ENCODE data around the gene PRMT9.

The PRMT9 gene

DNA sequence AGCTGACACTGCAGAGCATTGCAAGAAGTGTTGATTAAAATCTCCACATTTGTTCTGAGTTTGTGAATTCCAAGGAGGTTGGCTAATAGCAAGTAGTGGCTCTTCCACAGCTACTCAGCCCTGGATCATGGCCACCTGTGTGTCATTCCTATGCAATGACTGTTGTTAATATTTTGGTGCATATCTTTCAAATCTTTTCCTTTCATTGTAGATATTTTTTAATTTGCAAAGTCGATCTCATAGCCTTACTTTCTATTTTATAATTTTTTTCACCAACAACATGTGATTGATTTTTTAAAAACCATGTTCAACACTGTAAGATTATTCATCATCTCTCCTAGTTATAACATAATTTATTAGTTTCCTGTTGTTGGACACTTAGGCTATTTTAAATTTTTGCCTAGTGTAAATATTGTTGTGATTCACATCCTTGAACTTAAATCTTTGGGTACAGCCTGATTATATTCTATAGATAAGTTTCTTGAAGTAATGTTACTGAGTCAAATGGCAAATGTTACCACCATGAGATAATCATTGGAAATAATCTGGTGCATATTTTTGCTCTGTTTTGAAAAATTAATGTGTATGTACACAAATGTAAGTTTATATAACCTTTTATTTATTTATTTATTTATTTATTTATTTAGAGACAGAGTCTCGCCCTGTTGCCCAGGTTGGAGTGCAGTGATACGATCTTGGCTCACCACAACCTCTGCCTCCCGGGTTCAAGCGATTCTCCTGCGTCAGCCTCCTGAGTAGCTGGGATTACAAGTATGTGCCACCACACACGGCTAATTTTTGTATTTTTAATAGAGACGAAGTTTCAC, 30.8 kb upstream of the PRMT9 start:
- Histone ChIP-seq H3K9ac (ENCODE audit: low read length) (no peak overlapping the region), H3K4me1 (ENCODE audit: insufficient read depth, low read length) (no peaks in the 10 kb centered on the region), H3K36me3 (ENCODE audit: insufficient read depth, low read length) (no peaks in the 10 kb centered on the region), H3K27me3 (ENCODE audit: control insufficient read depth in 1 of 2, insufficient read depth in 2 of 2, low read length in 2 of 2) (no peaks in the 10 kb centered on the region), H3K4me3 (ENCODE audit: low read depth in 1 of 2, low read length in 2 of 2) (no peak overlapping the region), H3K27ac (ENCODE audit: low read depth, low read length) (no peak overlapping the region), H3K9me3 (ENCODE audit: low read length) (no peaks in the 10 kb centered on the region)

DNA sequence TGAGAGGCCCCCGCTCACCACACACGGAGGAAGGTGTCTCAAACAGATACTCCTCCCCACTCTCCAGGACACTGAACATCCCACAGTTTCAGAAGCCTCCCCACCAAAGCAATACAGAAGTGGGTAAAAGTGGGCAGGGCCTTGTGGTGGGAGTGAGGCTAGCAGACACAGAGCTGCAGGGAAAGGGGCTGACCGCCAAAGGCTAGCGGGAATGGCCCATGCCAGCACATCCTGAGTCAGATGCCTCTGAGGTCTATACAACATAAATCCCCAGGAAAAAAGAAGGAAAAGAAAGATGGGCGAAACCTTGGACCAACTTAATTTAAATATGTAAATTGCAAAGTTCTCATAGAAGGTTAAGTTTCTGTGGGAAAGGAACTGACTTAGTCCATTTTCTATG, 26.0 kb upstream of the PRMT9 start:
- H3K36me3 ChIP-seq (ENCODE audit: insufficient read depth, low read length) = no peaks in the 10 kb centered on the region
- no peaks in the 10 kb centered on the region for H3K27me3 ChIP-seq (ENCODE audit: control insufficient read depth in 1 of 2, insufficient read depth in 2 of 2, low read length in 2 of 2)
- no peaks in the 10 kb centered on the region for H3K4me1 ChIP-seq (ENCODE audit: insufficient read depth, low read length)
- no peaks in the 10 kb centered on the region for H3K9me3 ChIP-seq (ENCODE audit: low read length)
- H3K9ac ChIP-seq (ENCODE audit: low read length) = no peak overlapping the region
- H3K4me3 ChIP-seq (ENCODE audit: low read depth in 1 of 2, low read length in 2 of 2) = no peak overlapping the region
- no peak overlapping the region for H3K27ac ChIP-seq (ENCODE audit: low read depth, low read length)

DNA sequence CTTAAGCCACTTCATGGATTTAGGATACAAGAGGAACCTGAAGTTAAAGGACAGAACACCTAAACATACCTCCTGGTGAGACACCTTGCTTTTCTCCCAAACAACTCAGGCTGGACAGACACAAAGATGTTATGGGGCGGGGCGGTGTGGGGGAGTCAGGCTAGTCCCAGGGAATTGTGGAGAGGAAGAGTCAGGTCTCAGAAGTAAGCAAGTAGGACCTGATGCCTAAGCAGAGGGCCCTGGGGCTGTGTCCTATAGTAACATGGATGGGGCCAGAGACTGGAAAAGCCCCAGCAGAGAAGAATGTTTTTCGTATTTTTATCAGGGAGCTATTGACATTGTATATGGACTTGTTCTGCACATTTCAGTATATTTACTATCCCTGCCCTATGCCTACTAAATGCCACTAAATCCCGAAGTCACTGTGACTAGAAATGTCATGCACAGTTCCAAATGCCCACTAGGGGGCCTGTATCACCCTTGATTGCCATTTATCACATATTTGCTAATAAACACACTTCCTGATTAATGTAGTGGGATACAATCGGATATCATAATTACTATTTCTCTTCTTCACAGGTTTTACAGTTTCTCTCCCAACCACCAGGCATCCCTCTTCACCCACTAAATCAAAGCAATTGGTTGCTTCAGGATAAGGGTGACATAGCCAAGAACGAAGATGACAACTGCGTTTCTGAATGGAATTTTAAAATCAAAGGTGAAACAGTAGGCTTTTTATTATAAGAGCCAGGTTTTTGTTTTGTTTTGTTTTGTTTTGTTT, 24.1 kb upstream of the PRMT9 start:
- H3K9ac ChIP-seq (ENCODE audit: low read length) = no peak overlapping the region
- H3K36me3 ChIP-seq (ENCODE audit: insufficient read depth, low read length) = no peaks in the 10 kb centered on the region
- no peak overlapping the region for H3K27ac ChIP-seq (ENCODE audit: low read depth, low read length)
- H3K4me1 ChIP-seq (ENCODE audit: insufficient read depth, low read length) = no peaks in the 10 kb centered on the region
- no peaks in the 10 kb centered on the region for H3K27me3 ChIP-seq (ENCODE audit: control insufficient read depth in 1 of 2, insufficient read depth in 2 of 2, low read length in 2 of 2)
- H3K4me3 ChIP-seq (ENCODE audit: low read depth in 1 of 2, low read length in 2 of 2) = no peak overlapping the region
- no peaks in the 10 kb centered on the region for H3K9me3 ChIP-seq (ENCODE audit: low read length)

DNA sequence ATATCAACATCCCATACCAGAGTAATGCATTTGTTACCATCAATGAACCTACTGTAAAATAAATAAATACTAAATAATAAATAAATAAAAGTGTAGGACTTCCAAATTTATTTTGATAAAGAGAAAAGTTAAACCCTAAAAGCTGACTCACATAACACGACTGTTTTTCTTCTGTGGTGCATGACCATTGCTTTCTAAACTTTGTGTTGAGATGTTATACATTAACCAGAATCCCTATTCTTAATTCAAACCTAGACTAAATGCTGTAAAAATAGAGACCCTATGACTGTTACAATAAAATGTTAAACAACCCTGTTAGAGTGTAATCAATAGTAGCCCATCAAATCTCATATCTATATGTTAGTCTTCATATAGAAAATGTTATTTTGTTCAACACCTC, 20.9 kb upstream of the PRMT9 start:
- no peak overlapping the region for H3K9ac ChIP-seq (ENCODE audit: low read length)
- H3K27me3 ChIP-seq (ENCODE audit: control insufficient read depth in 1 of 2, insufficient read depth in 2 of 2, low read length in 2 of 2) = no peaks in the 10 kb centered on the region
- H3K4me3 ChIP-seq (ENCODE audit: low read depth in 1 of 2, low read length in 2 of 2) = no peak overlapping the region
- H3K27ac ChIP-seq (ENCODE audit: low read depth, low read length) = no peak overlapping the region
- H3K4me1 ChIP-seq (ENCODE audit: insufficient read depth, low read length) = no peaks in the 10 kb centered on the region
- no peaks in the 10 kb centered on the region for H3K9me3 ChIP-seq (ENCODE audit: low read length)
- no peaks in the 10 kb centered on the region for H3K36me3 ChIP-seq (ENCODE audit: insufficient read depth, low read length)

DNA sequence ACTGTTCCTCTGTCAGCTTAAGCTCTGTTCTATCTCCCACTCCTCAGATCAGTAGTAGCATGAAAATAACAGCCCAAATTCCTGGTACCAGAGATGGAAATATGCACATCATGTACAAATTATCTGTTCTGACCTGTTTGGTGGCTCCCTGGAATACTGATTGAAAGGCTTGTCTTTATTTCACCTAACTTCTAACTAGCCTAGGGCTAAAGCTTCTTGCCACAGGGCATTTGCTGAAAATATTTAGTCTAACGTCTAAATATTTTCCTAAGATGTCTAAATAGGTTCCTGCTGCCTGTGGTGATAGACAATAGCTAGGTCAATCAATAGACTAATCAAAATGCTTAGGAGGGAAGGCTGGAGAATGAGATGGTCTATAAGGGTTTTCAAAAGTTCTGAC, 12.9 kb upstream of the PRMT9 start:
- Histone ChIP-seq H3K9ac (ENCODE audit: low read length) (no peak overlapping the region), H3K27me3 (ENCODE audit: control insufficient read depth in 1 of 2, insufficient read depth in 2 of 2, low read length in 2 of 2) (no peaks in the 10 kb centered on the region), H3K4me1 (ENCODE audit: insufficient read depth, low read length) (no peaks in the 10 kb centered on the region), H3K4me3 (ENCODE audit: low read depth in 1 of 2, low read length in 2 of 2) (no peak overlapping the region), H3K9me3 (ENCODE audit: low read length) (no peaks in the 10 kb centered on the region), H3K27ac (ENCODE audit: low read depth, low read length) (no peak overlapping the region), H3K36me3 (ENCODE audit: insufficient read depth, low read length) (no peaks in the 10 kb centered on the region)

DNA sequence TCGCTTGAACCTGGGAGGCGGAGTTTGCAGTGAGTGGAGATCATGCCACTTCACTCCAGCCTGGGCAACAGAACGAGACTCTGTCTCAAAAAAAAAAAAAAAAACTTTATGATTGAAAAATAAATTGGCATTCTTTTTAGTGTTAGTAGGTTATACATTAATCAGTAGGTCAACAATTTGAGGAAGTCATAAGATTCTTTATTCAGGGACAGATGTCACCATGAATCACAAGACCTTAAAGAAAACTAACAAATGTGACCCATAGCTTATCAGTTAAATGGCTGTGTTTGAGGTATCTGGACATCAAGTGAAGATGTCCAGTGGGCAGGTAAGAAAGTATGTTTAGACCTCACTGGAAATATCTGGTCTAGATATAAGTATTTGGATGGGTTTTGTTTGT, 9.3 kb upstream of the PRMT9 start:
- no peaks in the 10 kb centered on the region for H3K9me3 ChIP-seq (ENCODE audit: low read length)
- H3K36me3 ChIP-seq (ENCODE audit: insufficient read depth, low read length) = no peaks in the 10 kb centered on the region
- H3K27ac ChIP-seq (ENCODE audit: low read depth, low read length) = no peak overlapping the region
- H3K4me3 ChIP-seq (ENCODE audit: low read depth in 1 of 2, low read length in 2 of 2) = no peak overlapping the region
- H3K4me1 ChIP-seq (ENCODE audit: insufficient read depth, low read length) = no peaks in the 10 kb centered on the region
- no peak overlapping the region for H3K9ac ChIP-seq (ENCODE audit: low read length)
- no peaks in the 10 kb centered on the region for H3K27me3 ChIP-seq (ENCODE audit: control insufficient read depth in 1 of 2, insufficient read depth in 2 of 2, low read length in 2 of 2)

DNA sequence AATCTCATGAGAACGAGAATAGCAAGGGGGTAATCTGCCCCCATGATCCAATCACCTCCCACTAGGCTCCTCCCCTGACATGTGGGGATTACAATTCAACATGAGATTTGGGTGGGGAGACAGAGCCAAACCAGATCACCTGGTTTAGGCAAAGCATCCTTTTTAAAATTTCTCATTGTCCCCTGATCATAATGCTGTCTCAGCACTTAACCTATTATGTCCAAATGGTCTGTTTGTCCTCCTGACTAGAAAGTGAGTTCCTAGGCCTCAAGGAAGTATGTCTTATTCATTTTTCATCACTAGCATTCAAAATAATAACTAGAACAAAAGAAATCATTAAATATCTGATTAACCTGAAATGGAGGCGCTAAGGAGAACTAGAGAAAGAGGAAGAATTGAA, 7.9 kb upstream of the PRMT9 start:
- Histone ChIP-seq H3K9ac (ENCODE audit: low read length) (no peak overlapping the region), H3K4me3 (ENCODE audit: low read depth in 1 of 2, low read length in 2 of 2) (no peak overlapping the region), H3K36me3 (ENCODE audit: insufficient read depth, low read length) (no peaks in the 10 kb centered on the region), H3K27me3 (ENCODE audit: control insufficient read depth in 1 of 2, insufficient read depth in 2 of 2, low read length in 2 of 2) (no peaks in the 10 kb centered on the region), H3K27ac (ENCODE audit: low read depth, low read length) (no peak overlapping the region), H3K4me1 (ENCODE audit: insufficient read depth, low read length) (no peaks in the 10 kb centered on the region), H3K9me3 (ENCODE audit: low read length) (no peaks in the 10 kb centered on the region)

DNA sequence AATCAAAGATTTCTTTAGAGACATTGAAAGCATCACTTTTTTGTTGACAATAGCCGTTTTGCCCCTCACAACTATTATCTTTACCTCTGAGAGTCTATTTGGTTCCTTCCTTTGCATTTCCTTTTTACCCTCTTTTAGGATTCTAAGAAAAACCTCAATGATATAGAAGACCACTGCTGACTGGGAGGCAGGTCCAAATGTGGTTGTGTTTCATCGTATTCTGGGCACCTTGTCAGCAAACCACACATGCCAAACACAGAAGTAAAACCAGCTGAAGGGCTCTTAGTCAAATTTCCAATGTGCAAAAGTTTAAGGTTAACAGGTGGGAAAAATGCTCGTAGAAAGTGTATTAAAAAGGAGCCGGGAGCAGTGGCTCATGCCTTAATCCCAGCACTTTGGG, 5.1 kb upstream of the PRMT9 start:
- H3K36me3 ChIP-seq (ENCODE audit: insufficient read depth, low read length) = no peaks in the 10 kb centered on the region
- H3K9me3 ChIP-seq (ENCODE audit: low read length) = no peaks in the 10 kb centered on the region
- no peak overlapping the region for H3K4me3 ChIP-seq (ENCODE audit: low read depth in 1 of 2, low read length in 2 of 2)
- H3K9ac ChIP-seq (ENCODE audit: low read length) = no peak overlapping the region
- H3K27me3 ChIP-seq (ENCODE audit: control insufficient read depth in 1 of 2, insufficient read depth in 2 of 2, low read length in 2 of 2) = no peaks in the 10 kb centered on the region
- H3K4me1 ChIP-seq (ENCODE audit: insufficient read depth, low read length) = no peaks in the 10 kb centered on the region
- no peak overlapping the region for H3K27ac ChIP-seq (ENCODE audit: low read depth, low read length)

DNA sequence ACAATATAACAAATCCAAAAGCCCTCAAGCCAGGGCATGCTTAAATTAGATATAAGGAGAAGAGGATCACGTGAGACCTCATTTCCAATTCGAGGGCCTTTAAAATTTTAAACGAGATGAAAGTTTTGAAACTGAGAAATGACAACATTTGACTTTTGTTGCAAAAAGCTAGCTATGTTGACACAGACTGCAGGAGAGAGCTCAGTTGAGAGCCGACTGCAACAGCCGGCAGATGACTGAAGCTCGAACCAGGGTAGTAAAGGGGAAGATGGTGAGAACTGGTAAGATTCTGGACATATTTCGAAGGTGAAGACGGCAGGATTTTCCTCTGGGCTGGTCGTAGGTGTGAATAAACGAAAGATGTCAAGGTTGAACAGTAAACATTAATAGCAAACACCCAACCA, 773 bp downstream of the PRMT9 start:
- no peaks in the 10 kb centered on the region for H3K27me3 ChIP-seq (ENCODE audit: control insufficient read depth in 1 of 2, insufficient read depth in 2 of 2, low read length in 2 of 2)
- peak overlapping the region; percentile 91 for H3K9ac ChIP-seq (ENCODE audit: low read length)
- peaks cover 12% of the 10 kb centered on the region for H3K4me1 ChIP-seq (ENCODE audit: insufficient read depth, low read length)
- H3K9me3 ChIP-seq (ENCODE audit: low read length) = no peaks in the 10 kb centered on the region
- H3K36me3 ChIP-seq (ENCODE audit: insufficient read depth, low read length) = peaks cover 4% of the 10 kb centered on the region
- H3K27ac ChIP-seq (ENCODE audit: low read depth, low read length) = peak overlapping the region; percentile 84
- H3K4me3 ChIP-seq (ENCODE audit: low read depth in 1 of 2, low read length in 2 of 2) = peak overlapping the region; percentile 85

DNA sequence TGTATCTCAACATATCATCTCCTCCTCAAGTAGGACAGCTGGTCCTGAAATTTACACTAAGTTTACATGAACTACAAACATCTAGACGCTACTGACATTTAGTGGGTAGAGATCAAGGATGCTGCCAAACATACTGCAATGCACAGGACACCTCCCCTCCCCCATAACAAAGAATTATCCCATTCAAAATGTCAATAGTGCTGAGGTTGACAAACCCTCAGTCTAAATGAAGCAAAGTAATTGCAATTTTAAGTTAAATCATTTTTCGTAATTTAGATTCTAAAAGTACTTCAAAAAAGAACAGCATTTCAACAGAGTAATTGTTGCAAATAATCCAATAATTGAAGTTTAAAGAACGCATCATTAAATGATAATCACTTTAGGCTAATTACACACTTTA, 1.2 kb downstream of the PRMT9 start:
- peaks cover 4% of the 10 kb centered on the region for H3K36me3 ChIP-seq (ENCODE audit: insufficient read depth, low read length)
- peaks cover 13% of the 10 kb centered on the region for H3K4me1 ChIP-seq (ENCODE audit: insufficient read depth, low read length)
- peak overlapping the region; percentile 85 for H3K4me3 ChIP-seq (ENCODE audit: low read depth in 1 of 2, low read length in 2 of 2)
- H3K9me3 ChIP-seq (ENCODE audit: low read length) = no peaks in the 10 kb centered on the region
- peak overlapping the region; percentile 84 for H3K27ac ChIP-seq (ENCODE audit: low read depth, low read length)
- H3K27me3 ChIP-seq (ENCODE audit: control insufficient read depth in 1 of 2, insufficient read depth in 2 of 2, low read length in 2 of 2) = no peaks in the 10 kb centered on the region
- no peak overlapping the region for H3K9ac ChIP-seq (ENCODE audit: low read length)

DNA sequence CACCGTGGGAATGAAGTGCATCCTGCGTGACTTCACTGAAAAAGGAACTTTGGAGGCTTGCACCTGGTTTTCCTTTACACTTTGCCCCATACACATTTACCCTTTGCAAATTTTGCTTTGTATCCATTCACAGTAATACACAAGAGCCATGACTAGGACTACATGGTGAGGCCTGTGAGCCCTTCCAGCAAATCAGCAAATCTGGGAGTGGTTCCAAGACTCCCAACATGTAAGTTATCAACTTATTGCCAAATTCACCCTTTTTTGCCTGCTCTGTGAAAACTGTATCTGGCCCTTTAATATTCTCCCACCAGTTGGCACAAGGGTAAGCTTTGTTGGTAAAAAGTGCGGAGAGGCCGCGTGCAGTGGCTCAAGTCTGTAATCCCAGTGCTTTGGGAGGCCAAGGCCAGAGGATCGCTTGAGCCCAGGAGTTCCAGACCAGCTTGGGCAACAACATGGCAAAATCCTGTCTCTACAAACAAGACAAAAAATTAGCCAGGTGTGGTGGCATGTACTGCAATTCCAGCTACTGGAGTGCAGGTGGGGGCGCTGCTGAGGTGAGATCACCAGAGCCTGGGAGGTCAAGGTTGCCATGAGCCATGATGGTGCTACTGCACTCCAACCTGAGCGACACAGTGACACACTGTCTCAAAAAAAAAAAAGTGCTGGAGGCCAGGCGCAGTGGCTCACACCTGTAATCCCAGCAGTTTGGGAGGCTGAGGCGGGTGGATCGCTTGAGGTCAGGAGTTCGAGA, 5.0 kb downstream of the PRMT9 start:
- Histone ChIP-seq H3K27ac (ENCODE audit: low read depth, low read length) (no peak overlapping the region), H3K36me3 (ENCODE audit: insufficient read depth, low read length) (peaks cover 4% of the 10 kb centered on the region), H3K4me3 (ENCODE audit: low read depth in 1 of 2, low read length in 2 of 2) (no peak overlapping the region), H3K9me3 (ENCODE audit: low read length) (no peaks in the 10 kb centered on the region), H3K27me3 (ENCODE audit: control insufficient read depth in 1 of 2, insufficient read depth in 2 of 2, low read length in 2 of 2) (no peaks in the 10 kb centered on the region), H3K4me1 (ENCODE audit: insufficient read depth, low read length) (peaks cover 13% of the 10 kb centered on the region), H3K9ac (ENCODE audit: low read length) (no peak overlapping the region)
